ENCODE measurements around the gene L3MBTL4.

DNA sequence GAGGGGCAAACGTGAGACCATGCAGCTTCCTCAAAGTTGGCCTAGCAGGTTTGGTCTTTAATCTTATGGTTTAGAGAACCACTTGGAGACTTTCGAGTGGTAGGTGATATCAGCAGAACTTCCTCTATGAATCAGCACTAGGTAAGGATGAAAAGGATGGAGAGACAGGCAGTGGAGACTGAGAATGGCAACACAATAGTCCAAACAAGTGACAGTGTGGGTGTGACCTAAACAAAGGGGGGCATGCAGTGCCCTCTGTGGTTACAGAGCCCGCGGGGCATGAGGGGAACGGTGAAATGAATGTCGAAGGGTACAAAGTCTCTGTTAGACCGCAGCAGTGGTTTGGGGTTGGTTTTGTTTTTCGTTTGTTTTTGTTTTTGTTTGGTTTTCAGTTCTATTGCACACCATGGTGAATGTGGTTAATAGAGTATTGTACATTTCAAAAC is 143.9 kb downstream of the L3MBTL4 start:
- TF ChIP-seq, protein P1, sequence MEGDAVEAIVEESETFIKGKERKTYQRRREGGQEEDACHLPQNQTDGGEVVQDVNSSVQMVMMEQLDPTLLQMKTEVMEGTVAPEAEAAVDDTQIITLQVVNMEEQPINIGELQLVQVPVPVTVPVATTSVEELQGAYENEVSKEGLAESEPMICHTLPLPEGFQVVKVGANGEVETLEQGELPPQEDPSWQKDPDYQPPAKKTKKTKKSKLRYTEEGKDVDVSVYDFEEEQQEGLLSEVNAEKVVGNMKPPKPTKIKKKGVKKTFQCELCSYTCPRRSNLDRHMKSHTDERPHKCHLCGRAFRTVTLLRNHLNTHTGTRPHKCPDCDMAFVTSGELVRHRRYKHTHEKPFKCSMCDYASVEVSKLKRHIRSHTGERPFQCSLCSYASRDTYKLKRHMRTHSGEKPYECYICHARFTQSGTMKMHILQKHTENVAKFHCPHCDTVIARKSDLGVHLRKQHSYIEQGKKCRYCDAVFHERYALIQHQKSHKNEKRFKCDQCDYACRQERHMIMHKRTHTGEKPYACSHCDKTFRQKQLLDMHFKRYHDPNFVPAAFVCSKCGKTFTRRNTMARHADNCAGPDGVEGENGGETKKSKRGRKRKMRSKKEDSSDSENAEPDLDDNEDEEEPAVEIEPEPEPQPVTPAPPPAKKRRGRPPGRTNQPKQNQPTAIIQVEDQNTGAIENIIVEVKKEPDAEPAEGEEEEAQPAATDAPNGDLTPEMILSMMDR (IDR thresholded peaks at IDR 0.05) = no peak
- TF ChIP-seq POLR2A (IDR thresholded peaks at IDR 0.05) = no peak
